Activated T-helper 17 cell treated with anti-CD3 and anti-CD28 coated beads, Interleukin-2, amount 50 U/mL, for 72 hours (primary cell): Measurements from ENCODE around the gene GPR183. TPM values are rescaled to one million over a fixed set of nuclear protein-coding genes. Genes with fewer than 3 reads are reported as not detected.

ENCODE experiments used
- ATAC-seq: fragments of 150-1000 bp; cut with Tn5 transposase; replicated peaks from 2 replicates; pipeline ENCODE4 v1.10.0; 2021; ENCODE audit warnings: mild to moderate bottlenecking, moderate library complexity
- H3K27ac Mint-ChIP-seq: one replicate; pipeline ENCODE4 v1.8.0; 2022; ENCODE audit warnings: mixed read lengths
- H3K27me3 Mint-ChIP-seq: one replicate; pipeline ENCODE4 v1.8.0; 2022; ENCODE audit warnings: mixed read lengths
- H3K36me3 Mint-ChIP-seq: one replicate; pipeline ENCODE4 v1.8.0; 2022; ENCODE audit warnings: low read depth, mild to moderate bottlenecking, mixed read lengths
- H3K4me1 Mint-ChIP-seq: one replicate; pipeline ENCODE4 v1.8.0; 2022; ENCODE audit warnings: mixed read lengths
- H3K4me3 Mint-ChIP-seq: one replicate; pipeline ENCODE4 v1.8.0; 2022; ENCODE audit warnings: mild to moderate bottlenecking, mixed read lengths
- H3K9me3 Mint-ChIP-seq: one replicate; pipeline ENCODE4 v1.8.0; 2022; ENCODE audit warnings: mixed read lengths
- total RNA-seq, 2 donors: library from RNA; stranded (reverse); gene quantifications; one replicate each; pipeline ENCODE4 v1.2.3, GENCODE V29; 2022

The GPR183 gene, protein sequence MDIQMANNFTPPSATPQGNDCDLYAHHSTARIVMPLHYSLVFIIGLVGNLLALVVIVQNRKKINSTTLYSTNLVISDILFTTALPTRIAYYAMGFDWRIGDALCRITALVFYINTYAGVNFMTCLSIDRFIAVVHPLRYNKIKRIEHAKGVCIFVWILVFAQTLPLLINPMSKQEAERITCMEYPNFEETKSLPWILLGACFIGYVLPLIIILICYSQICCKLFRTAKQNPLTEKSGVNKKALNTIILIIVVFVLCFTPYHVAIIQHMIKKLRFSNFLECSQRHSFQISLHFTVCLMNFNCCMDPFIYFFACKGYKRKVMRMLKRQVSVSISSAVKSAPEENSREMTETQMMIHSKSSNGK
- total RNA-seq, result 10 to 100 TPM; 92.4 to 95.1 TPM

- peak; percentile 53 for ATAC-seq
- no peaks in the 10 kb centered on the region for H3K9me3 Mint-ChIP-seq
- H3K36me3 Mint-ChIP-seq, result peaks cover 81% of the 10 kb centered on the region
- H3K27ac Mint-ChIP-seq, result peak within 1 kb of the TSS; percentile 97
- H3K4me3 Mint-ChIP-seq, result peak within 1 kb of the TSS; percentile 97
- no peaks in the 10 kb centered on the region for H3K27me3 Mint-ChIP-seq
- H3K4me1 Mint-ChIP-seq, result peaks cover 44% of the 10 kb centered on the region
Measured at GRCh38 chr13:99307247-99307646, at the start of gene GPR183. TSS of gene GPR183 (minus strand) at chr13:99307399. CDS start at chr13:99296145, 11,254 bp downstream.

DNA sequence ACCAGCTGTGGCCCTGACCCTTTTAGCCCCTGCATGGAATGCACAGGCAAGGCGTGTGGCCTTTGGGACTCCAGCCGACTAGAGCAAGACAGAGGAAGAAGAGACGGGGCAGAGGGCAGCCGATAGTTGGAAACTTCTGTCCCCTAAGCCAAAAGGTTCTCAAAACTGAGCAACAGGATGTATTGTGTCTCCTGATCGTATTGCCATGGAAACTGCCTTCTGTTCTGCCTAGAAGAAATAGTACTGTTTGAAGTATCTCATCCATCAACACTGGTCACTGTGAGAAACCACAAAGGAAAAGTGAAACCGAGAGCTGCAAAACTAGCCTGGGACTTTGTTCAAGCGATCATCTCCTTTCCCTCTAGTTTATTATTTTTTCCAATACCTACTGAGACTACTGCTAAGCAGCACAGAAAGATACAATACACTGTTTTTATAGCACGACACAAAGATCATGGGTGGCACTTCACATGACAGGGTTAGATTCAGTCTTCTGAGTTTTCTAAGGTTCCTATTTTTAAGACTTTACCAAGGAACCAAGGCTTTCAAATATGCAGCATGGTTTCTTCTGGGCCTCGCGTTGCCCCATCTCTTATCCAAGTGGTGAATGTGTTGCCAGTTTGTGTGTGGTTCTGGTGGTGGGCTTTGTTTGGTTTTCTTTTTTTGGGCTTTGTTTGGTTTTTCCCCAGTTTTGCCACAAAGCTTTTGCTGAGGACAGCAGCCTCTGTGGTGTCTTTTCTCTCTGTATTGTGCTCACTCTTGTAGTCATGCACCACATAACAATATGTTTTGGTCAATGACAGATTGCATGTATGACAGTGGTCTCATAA, 49.3 kb upstream of the GPR183 start:
- H3K4me3 Mint-ChIP-seq, result peak overlapping the region; percentile 89
- peaks cover 87% of the 10 kb centered on the region for H3K4me1 Mint-ChIP-seq
- peaks cover 81% of the 10 kb centered on the region for H3K36me3 Mint-ChIP-seq
- peak; percentile 47 for ATAC-seq
- no peaks in the 10 kb centered on the region for H3K27me3 Mint-ChIP-seq
- H3K27ac Mint-ChIP-seq, result peak overlapping the region; percentile 98
- peaks cover 4% of the 10 kb centered on the region for H3K9me3 Mint-ChIP-seq

DNA sequence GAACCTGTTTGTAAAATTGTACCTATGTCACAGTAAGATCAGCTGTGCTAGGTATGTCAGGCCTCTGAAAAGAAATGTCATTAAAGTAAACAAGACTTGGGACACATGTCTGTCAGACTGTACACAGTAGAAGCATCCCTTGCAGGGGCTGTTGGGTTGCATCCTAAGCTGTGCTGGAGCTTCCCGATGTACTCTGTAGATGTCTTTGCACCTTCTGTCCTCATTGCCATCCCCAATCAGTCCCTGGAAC, 48.7 kb upstream of the GPR183 start:
- Mint-ChIP-seq H3K27me3 (no peaks in the 10 kb centered on the region), H3K4me3 (peak overlapping the region; percentile 89), H3K9me3 (peaks cover 4% of the 10 kb centered on the region), H3K4me1 (peaks cover 86% of the 10 kb centered on the region), H3K36me3 (peaks cover 81% of the 10 kb centered on the region), H3K27ac (peak overlapping the region; percentile 98)
- ATAC-seq, result no peak

DNA sequence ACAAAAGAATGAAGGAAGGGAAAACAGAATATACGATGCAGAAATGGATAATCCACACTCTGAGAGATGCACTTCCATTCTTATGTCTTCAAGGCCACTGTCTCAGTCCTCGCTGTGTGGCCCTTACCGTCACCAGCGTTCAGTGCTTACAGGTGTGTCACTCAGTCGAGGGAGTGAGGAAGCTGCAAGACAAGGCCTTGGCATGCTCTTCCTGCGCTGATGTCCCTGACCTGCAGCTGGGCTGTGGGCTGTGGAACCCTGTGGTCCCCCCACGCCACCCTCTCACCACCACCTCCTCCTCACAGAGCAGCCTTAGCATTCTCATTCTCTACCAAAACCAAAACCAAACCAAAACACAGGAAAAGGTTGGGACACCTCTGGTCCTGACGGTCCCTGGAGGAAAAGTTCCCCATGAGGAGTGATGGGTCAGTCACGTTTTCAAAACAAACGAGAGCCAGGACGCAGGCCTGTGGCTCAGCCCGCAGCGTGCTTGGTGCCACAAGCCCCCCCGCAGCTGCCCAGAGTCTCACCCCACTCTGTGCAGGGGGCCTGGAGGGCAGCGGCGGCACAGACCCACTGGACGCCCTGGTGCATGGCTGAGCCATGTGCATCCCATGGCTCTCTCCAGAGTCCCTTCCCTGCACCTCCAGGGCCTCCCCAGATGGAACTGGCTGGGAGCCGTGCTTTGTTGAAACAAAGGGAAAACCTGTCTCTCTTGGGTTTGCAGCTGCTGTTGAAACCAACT, 48.2 kb upstream of the GPR183 start:
- peak overlapping the region; percentile 98 for H3K27ac Mint-ChIP-seq
- peak overlapping the region; percentile 89 for H3K4me3 Mint-ChIP-seq
- H3K9me3 Mint-ChIP-seq, result peaks cover 4% of the 10 kb centered on the region
- peaks cover 76% of the 10 kb centered on the region for H3K36me3 Mint-ChIP-seq
- no peak for ATAC-seq
- H3K27me3 Mint-ChIP-seq, result no peaks in the 10 kb centered on the region
- H3K4me1 Mint-ChIP-seq, result peaks cover 85% of the 10 kb centered on the region

GRCh38 chr13:99354371-99354951, 47.3 kb upstream of the GPR183 start:
- Mint-ChIP-seq H3K27ac (peak overlapping the region; percentile 98), H3K27me3 (no peaks in the 10 kb centered on the region), H3K36me3 (peaks cover 70% of the 10 kb centered on the region), H3K4me1 (peaks cover 83% of the 10 kb centered on the region), H3K9me3 (peaks cover 4% of the 10 kb centered on the region), H3K4me3 (peak overlapping the region; percentile 89)
- ATAC-seq, result peak; percentile 30

DNA sequence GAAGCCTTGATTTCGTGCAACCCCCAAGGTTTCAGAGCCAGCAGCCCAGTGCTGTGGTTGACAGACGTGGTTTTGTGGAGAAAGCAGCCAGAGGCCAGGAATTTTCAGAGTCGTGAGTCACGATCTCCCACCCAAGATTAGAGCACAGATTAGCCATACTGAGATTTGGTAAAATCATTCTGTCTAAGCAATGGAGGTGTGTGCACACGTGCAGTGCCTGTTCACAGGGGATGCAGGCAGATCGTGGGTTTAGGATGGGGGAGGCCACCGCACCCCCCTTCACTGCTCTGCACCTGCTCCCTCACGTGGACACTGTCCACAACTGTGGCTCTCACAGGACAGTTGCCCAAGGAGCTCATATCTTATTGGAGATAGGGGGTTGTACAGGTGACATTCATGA, 46.6 kb upstream of the GPR183 start:
- Mint-ChIP-seq H3K9me3 (peaks cover 2% of the 10 kb centered on the region), H3K4me3 (peak overlapping the region; percentile 89), H3K27ac (peak overlapping the region; percentile 98), H3K36me3 (peaks cover 70% of the 10 kb centered on the region), H3K27me3 (no peaks in the 10 kb centered on the region), H3K4me1 (peaks cover 82% of the 10 kb centered on the region)
- no peak for ATAC-seq

DNA sequence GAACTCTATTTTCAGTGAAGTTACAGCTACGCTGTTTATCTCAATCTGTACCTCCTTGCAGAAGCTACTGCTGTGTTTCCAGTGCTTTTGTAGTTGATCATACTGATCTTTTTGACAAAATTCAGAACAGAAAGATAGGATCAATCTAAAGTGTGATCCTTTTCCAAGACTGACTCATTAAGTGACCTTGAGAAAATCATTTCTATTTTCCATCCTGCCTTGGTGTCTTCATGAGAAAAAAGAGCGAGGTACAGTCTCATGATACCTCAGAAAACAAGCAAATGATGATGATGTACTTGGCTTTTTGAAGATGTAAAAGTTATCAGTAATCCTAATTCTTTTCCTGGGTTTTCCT, 46.0 kb upstream of the GPR183 start:
- Mint-ChIP-seq H3K36me3 (peaks cover 70% of the 10 kb centered on the region), H3K9me3 (no peaks in the 10 kb centered on the region), H3K4me1 (peaks cover 77% of the 10 kb centered on the region), H3K4me3 (peak overlapping the region; percentile 89), H3K27me3 (no peaks in the 10 kb centered on the region), H3K27ac (peak overlapping the region; percentile 98)
- no peak for ATAC-seq

DNA sequence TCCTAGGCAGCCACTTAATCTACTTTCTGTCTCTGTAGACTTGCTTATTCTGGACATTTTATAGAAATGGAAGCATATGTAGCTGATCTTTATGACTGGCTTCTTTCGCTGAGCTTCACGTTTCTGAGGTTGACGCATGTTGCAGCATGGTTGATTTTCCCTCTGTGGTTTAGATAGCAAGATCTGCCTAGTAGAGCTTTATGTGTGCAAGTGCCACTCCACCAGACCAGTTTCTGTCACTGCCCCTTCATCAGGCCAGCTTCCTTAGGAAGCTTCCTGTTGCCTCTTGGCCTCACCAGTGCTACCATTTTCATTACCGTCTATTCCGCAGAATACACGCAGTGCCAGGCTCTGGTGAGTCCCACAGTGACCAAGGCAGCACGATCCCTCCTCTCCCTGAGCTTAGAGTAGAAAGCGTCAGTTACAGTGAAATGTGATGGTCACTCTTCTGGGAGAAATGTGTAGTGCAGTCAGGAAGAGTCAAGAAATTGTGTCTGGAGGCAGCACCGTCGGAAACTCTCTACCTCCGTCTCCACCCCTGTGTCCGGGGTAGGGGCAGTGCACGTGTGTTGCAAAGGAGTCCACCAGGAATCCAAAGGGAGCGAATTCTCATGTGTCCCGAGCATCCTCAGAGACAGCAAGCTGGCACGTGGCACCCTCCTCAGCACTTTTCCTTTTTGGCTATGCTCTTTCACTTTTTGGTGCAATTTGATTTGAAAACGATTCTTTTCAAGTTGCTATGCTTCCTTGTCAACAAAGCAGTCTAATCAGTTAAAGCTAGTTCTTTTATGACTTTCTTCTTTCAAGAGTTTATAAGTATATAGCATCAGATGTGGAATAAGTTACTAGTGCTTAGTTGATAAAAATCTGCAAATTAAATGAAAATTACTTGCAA, 45.4 kb upstream of the GPR183 start:
- no peaks in the 10 kb centered on the region for H3K9me3 Mint-ChIP-seq
- peak; percentile 28 for ATAC-seq

DNA sequence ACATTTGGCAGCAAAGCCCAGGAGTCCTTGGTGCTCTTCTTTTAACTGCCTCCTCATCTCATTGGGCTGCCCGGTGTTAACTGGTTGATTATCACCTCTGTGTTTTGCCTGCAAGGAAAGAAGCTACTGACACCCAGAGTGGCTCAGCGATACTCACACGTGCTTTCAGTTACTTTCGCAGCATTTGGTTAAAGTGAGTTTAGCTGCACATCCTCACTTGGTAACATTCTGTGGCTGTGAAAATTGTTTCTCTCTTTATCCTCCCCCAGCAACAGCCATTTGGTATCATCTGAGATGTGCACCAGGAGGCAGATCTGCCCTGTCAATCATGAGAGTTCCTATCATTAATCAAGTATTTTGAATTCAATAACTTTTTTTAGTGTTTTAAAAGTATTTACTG, 44.6 kb upstream of the GPR183 start:
- no peaks in the 10 kb centered on the region for H3K9me3 Mint-ChIP-seq
- H3K36me3 Mint-ChIP-seq, result peaks cover 74% of the 10 kb centered on the region
- ATAC-seq, result peak; percentile 13
- peak overlapping the region; percentile 98 for H3K27ac Mint-ChIP-seq
- peak overlapping the region; percentile 89 for H3K4me3 Mint-ChIP-seq
- no peaks in the 10 kb centered on the region for H3K27me3 Mint-ChIP-seq
- H3K4me1 Mint-ChIP-seq, result peaks cover 79% of the 10 kb centered on the region

More for the DNA sequence above, 45.4 kb upstream of the GPR183 start:
- Mint-ChIP-seq H3K4me3 (peak overlapping the region; percentile 89), H3K4me1 (peaks cover 77% of the 10 kb centered on the region), H3K27me3 (no peaks in the 10 kb centered on the region), H3K36me3 (peaks cover 70% of the 10 kb centered on the region), H3K27ac (peak overlapping the region; percentile 98)

DNA sequence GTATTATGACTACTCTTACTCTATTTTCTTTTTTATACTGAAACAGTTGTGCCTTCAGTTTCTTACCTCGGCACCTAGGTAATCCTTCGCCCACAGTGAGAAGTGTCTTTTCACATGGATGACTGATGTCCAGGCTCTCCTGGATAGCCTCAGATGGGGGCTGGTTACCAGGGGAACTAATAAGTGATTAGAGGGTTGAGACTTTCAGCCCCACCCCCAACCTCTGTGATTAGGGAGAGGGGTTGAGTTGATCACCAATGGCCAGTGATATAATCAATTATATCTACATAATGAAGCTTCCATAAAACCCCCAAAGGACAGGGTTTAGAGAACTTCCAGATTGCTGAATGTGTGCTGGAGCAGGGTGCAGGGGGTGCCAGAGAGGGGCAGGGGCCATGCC, 43.0 kb upstream of the GPR183 start:
- H3K9me3 Mint-ChIP-seq, result no peaks in the 10 kb centered on the region
- H3K4me1 Mint-ChIP-seq, result peaks cover 81% of the 10 kb centered on the region
- H3K27ac Mint-ChIP-seq, result no peak overlapping the region
- no peak overlapping the region for H3K4me3 Mint-ChIP-seq
- no peak for ATAC-seq
- H3K27me3 Mint-ChIP-seq, result no peaks in the 10 kb centered on the region
- H3K36me3 Mint-ChIP-seq, result peaks cover 74% of the 10 kb centered on the region

- Mint-ChIP-seq H3K27me3 (no peaks in the 10 kb centered on the region), H3K4me1 (peaks cover 69% of the 10 kb centered on the region), H3K36me3 (peaks cover 79% of the 10 kb centered on the region), H3K4me3 (peak overlapping the region; percentile 42), H3K9me3 (no peaks in the 10 kb centered on the region), H3K27ac (peak overlapping the region; percentile 79)
- peak; percentile 49 for ATAC-seq
Measured at GRCh38 chr13:99347911-99348451, 40.8 kb upstream of the GPR183 start.

- Mint-ChIP-seq H3K27ac (peak overlapping the region; percentile 79), H3K36me3 (peaks cover 80% of the 10 kb centered on the region), H3K9me3 (no peaks in the 10 kb centered on the region), H3K4me1 (peaks cover 64% of the 10 kb centered on the region), H3K27me3 (no peaks in the 10 kb centered on the region), H3K4me3 (peak overlapping the region; percentile 42)
- no peak for ATAC-seq
Measured at GRCh38 chr13:99347335-99347878, 40.2 kb upstream of the GPR183 start.
